Heart left ventricle (tissue), 16 donors: ENCODE measurements around the gene HDAC10. TPM values are rescaled to one million over a fixed set of nuclear protein-coding genes. Genes with fewer than 3 reads are reported as not detected.

Experiments used
- ATAC-seq, 4 donors: fragments of 200-7000 bp; cut with Tn5 transposase; one replicate each; pipeline ENCODE4 v1.9.1; 2020 to 2022; ENCODE audit warnings: moderate library complexity in 4 of 4, mild to moderate bottlenecking in 3 of 4, moderate number of reproducible peaks in 1 of 4
- DNase-seq, 5 donors: peaks; one replicate each; pipeline ENCODE4 v3.0.0-alpha.2; 2020
- H3K27ac ChIP-seq, 12 donors: fragments of 200-600 bp; sonication (generic) in 4 of 12; one replicate each; pipeline versions ENCODE4 v1.5.0 to v1.8.0; 2016 to 2022; ENCODE audit warnings: mild to moderate bottlenecking in 2 of 12
- H3K27me3 ChIP-seq, 9 donors: fragments of 200-600 bp; sonication (generic) in 2 of 9; one replicate each; pipeline versions ENCODE4 v1.5.1 to v1.8.0; 2016 to 2022; ENCODE audit warnings: mild to moderate bottlenecking in 3 of 9
- H3K36me3 ChIP-seq, 9 donors: fragments of 200-600 bp; sonication (generic) in 2 of 9; one replicate each; pipeline versions ENCODE4 v1.5.0 to v1.8.0; 2018 to 2022; ENCODE audit warnings: mild to moderate bottlenecking in 2 of 9
- H3K4me1 ChIP-seq, 12 donors: fragments of 200-600 bp; sonication (generic) in 4 of 12; one replicate each; pipeline versions ENCODE4 v1.5.0 to v1.8.0; 2016 to 2022; ENCODE audit warnings: mild to moderate bottlenecking in 3 of 12
- H3K4me3 ChIP-seq, 12 donors: fragments of 200-600 bp; sonication (generic) in 4 of 12; one replicate each; pipeline versions ENCODE4 v1.5.0 to v1.8.0; 2017 to 2022; ENCODE audit warnings: mild to moderate bottlenecking in 9 of 12, moderate library complexity in 4 of 12
- H3K9me3 ChIP-seq, 12 donors: fragments of 200-600 bp; sonication (generic) in 4 of 12; one replicate each; pipeline versions ENCODE4 v1.5.0 to v1.8.0; 2016 to 2022; ENCODE audit warnings: mild to moderate bottlenecking in 1 of 12
- POLR2A ChIP-seq, 2 donors: fragments of 450-650 bp; IDR thresholded peaks; one replicate each; pipeline ENCODE4 v1.6.1; 2017; ENCODE audit warnings: antibody characterized with exemption in 2 of 2, mild to moderate bottlenecking in 2 of 2, moderate library complexity in 2 of 2
- WGBS, 4 donors: extraction: QIAGEN DNeasy Blood & Tissue Kit in 2 of 4; methylation state at CpG; one replicate each; pipeline versions ENCODE4 v1.1.5 to v1.1.7; 2013 to 2018; 5-methylcytosine and 5-hydroxymethylcytosine counted together
- intact Hi-C, 10 donors: fragments of 100-400 bp; cut with DNase I; formaldehyde crosslinking; loops; one replicate each; pipeline versions ENCODE4 v1.11.1 to v1.14.2; 2022
- polyA plus RNA-seq, 2 donors: library from polyadenylated mRNA; stranded (reverse); fragments of 200-250 nt; gene quantifications; one replicate each; pipeline ENCODE4 v1.2.3, GENCODE V29; 2013
- total RNA-seq, 9 donors: library from RNA; depleted of rRNA in 2 of 9; stranded (reverse); fragments of >200 nt in 2 of 9; fragmentation: NEBNext Ultra II Directional in 3 of 9; extraction: Animal tissue kit (Norgen Biotek cat#: 25700) in 3 of 9; gene quantifications; one replicate each; pipeline versions ENCODE4 v1.1.0 to v1.2.4, GENCODE V29; 2016 to 2023
- TF ChIP-seq, protein P1 (sequence below), 12 donors: fragments of 200-600 bp; sonication (generic) in 4 of 12; IDR thresholded peaks; one replicate each; pipeline versions ENCODE4 v1.5.0 to v1.8.0; 2018 to 2022; ENCODE audit warnings: antibody characterized with exemption in 12 of 12, mild to moderate bottlenecking in 5 of 12
- donor health status: ischemic (EF 13 %, LVEDD 7.1; RV severe dilation, severe dysfunction).
- donor health status: healthy with polysubstance abuse.
- donor health status: DM: no; HTN: yes; CAD: no.
- donor health status: DM: no; HTN: no; CAD: no.
- donor health status: ischemic (EF 25% LVEDD 6.9; RV normal size, moderate dysfunction).
- donor health status: ischemic (EF 25% LVEDD 5.7; RV mildly dilated, moderate dysfunction).
- donor health status: healthy.
- donor health status: DM: yes; HTN: yes; CAD: no.
- donor health status: ischemic (EF 35%, LVEDD 5.7; RV mildly dilated, moderate dysfunction).
- donor health status: nonischemic (EF 11% LVEDD 7.7; RV severe dilation, severe dysfunction).
- donor health status: DM: yes; HTN: yes; CAD: no.
- donor health status: PGD.
- donor health status: ischemic (EF 29% LVEDD 5.4; RV normal size, mild dysfunction).
- donor health status: nonischemic (EF 23%, LVEDD 6.1; RV moderate dilation, normal function).

HDAC10 gene
- total and polyA plus RNA-seq, 11 donors = 6.2 to 22.4 (median 10.8) TPM

DNA sequence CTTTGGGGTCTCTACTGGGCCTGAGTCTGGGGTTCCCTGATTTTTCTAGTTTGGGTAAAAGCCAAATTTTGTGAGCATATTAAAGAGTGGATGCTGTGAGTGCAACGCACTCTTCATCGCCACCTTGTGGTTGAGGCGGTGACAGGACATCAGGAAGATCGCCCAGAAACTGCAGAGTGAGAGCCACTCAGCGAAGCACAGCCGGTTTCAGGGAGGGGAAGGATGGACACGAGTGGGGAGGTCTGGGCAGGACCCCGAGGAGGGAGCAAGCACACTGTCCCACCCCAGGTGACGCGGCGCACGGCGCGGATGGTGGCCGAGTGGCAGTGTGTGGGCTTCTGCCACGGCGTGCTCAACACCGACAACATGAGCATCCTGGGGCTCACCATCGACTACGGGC, 41.2 kb downstream of the HDAC10 start:
- ATAC-seq = peak in 3 of 4 donors; percentile 23 to 35 (median 29)

GRCh38 chr22:50208939-50209892, 41.8 kb downstream of the HDAC10 start:
- TF ChIP-seq, protein P1, sequence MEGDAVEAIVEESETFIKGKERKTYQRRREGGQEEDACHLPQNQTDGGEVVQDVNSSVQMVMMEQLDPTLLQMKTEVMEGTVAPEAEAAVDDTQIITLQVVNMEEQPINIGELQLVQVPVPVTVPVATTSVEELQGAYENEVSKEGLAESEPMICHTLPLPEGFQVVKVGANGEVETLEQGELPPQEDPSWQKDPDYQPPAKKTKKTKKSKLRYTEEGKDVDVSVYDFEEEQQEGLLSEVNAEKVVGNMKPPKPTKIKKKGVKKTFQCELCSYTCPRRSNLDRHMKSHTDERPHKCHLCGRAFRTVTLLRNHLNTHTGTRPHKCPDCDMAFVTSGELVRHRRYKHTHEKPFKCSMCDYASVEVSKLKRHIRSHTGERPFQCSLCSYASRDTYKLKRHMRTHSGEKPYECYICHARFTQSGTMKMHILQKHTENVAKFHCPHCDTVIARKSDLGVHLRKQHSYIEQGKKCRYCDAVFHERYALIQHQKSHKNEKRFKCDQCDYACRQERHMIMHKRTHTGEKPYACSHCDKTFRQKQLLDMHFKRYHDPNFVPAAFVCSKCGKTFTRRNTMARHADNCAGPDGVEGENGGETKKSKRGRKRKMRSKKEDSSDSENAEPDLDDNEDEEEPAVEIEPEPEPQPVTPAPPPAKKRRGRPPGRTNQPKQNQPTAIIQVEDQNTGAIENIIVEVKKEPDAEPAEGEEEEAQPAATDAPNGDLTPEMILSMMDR (IDR thresholded peaks at IDR 0.05) = no peak
- no peak for TF ChIP-seq POLR2A (IDR thresholded peaks at IDR 0.05)
- ATAC-seq = peak in 1 of 4 donors; percentile 14
- Histone ChIP-seq H3K27me3 (no peaks in the 10 kb centered on the region), H3K9me3 (no peaks in the 10 kb centered on the region), H3K4me1 (peaks cover 0 to 34% (median 20%) of the 10 kb centered on the region in 12 donors), H3K27ac (no peak overlapping the region), H3K36me3 (peaks cover 0 to 79% (median 70%) of the 10 kb centered on the region in 9 donors), H3K4me3 (no peak overlapping the region)
- peak in 1 of 5 donors; percentile 62 for DNase-seq
- 76 to 84% (median 81%) methylated on average over 15 to 31 of the region's 31 CpGs for WGBS, 4 donors
- intact Hi-C loops = loop anchor here in 7 of 10 donors (2.0 to 5.0 kb wide), 4 partner anchors 60 to 277 kb away; no protein-coding TSS in a partner anchor

More for the DNA sequence above, 41.2 kb downstream of the HDAC10 start:
- 55 to 66% (median 62%) methylated on average over 19 to 20 of the region's 20 CpGs for WGBS, 4 donors
- DNase-seq = peak in 3 of 5 donors; percentile 69 to 80 (median 78)
- H3K4me3 ChIP-seq = no peak overlapping the region
- no peak overlapping the region for H3K27ac ChIP-seq
- peaks cover 0 to 33% (median 20%) of the 10 kb centered on the region in 12 donors for H3K4me1 ChIP-seq
- no peaks in the 10 kb centered on the region for H3K27me3 ChIP-seq
- TF ChIP-seq POLR2A (IDR thresholded peaks at IDR 0.05) = no peak
- TF ChIP-seq, protein P1 (IDR thresholded peaks at IDR 0.05) = peak; percentile 74 to 87 (median 80)
- H3K36me3 ChIP-seq = peaks cover 0 to 85% (median 72%) of the 10 kb centered on the region in 9 donors
- intact Hi-C loops = loop anchor here in 9 of 10 donors (1.0 to 5.0 kb wide), 5 partner anchors 61 to 278 kb away; no protein-coding TSS in a partner anchor
- no peaks in the 10 kb centered on the region for H3K9me3 ChIP-seq

- H3K4me1 ChIP-seq = peaks cover 0 to 42% (median 20%) of the 10 kb centered on the region in 12 donors
- WGBS, 4 donors = 86 to 89% (median 87%) methylated on average over 22 of the region's 22 CpGs
- intact Hi-C loops = loop anchor here in 7 of 10 donors (2.0 to 5.0 kb wide), 4 partner anchors 60 to 276 kb away; no protein-coding TSS in a partner anchor
- H3K4me3 ChIP-seq = no peak overlapping the region
- ATAC-seq (no peak), DNase-seq (peak in 1 of 5 donors; percentile 49)
- no peaks in the 10 kb centered on the region for H3K27me3 ChIP-seq
- TF ChIP-seq, protein P1 (IDR thresholded peaks at IDR 0.05) = no peak
- TF ChIP-seq POLR2A (IDR thresholded peaks at IDR 0.05) = no peak
- peaks cover 0 to 79% (median 68%) of the 10 kb centered on the region in 9 donors for H3K36me3 ChIP-seq
- no peaks in the 10 kb centered on the region for H3K9me3 ChIP-seq
- no peak overlapping the region for H3K27ac ChIP-seq
These were observed 42.6 kb downstream of the HDAC10 start for GRCh38 chr22:50208430-50208938.
